Esophagus muscularis mucosa (tissue), 4 donors: ENCODE data around the gene MRPS31. TPM values are rescaled to one million over a fixed set of nuclear protein-coding genes. Genes with fewer than 3 reads are reported as not detected.
"Not testable (repeated sequence)": the region's sequence is repeated elsewhere in the genome, so short reads cannot be mapped to it uniquely, and the experiment has no call there.

Experiments
- DNase-seq: peaks from one replicate; pipeline ENCODE4 v3.0.0-alpha.2; 2017; ENCODE audit errors: extremely low spot score
- H3K27ac ChIP-seq, 4 donors: fragments of 200-600 bp; sonication (generic); replicated peaks in 1 of 4; 1 replicate in 3 of 4; 2 replicates in 1 of 4; pipeline ENCODE4 v1.5.1; 2016 to 2019; ENCODE audit warnings: mild to moderate bottlenecking in 1 of 4
- H3K27me3 ChIP-seq, 4 donors: fragments of 200-600 bp; sonication (generic); one replicate each; pipeline versions ENCODE4 v1.5.1 to v1.6.0; 2016 to 2019
- H3K36me3 ChIP-seq, 4 donors: fragments of 200-600 bp; sonication (generic); one replicate each; pipeline ENCODE4 v1.5.1; 2016 to 2019
- H3K4me1 ChIP-seq, 4 donors: fragments of 200-600 bp; sonication (generic); one replicate each; pipeline ENCODE4 v1.5.1; 2016 to 2019
- H3K4me3 ChIP-seq, 4 donors: fragments of 200-600 bp; sonication (generic); 1 replicate in 2 of 4; 2 replicates in 2 of 4; pipeline ENCODE4 v1.5.1; 2016 to 2019; ENCODE audit warnings: mild to moderate bottlenecking in 4 of 4, moderate library complexity in 1 of 4
- H3K9me3 ChIP-seq, 4 donors: fragments of 200-600 bp; sonication (generic); 1 replicate in 3 of 4; 2 replicates in 1 of 4; pipeline ENCODE4 v1.5.1; 2016 to 2019
- EP300 ChIP-seq: sonication (generic); formaldehyde crosslinking; IDR thresholded peaks from one replicate; pipeline ENCODE4 v1.6.1; 2017; ENCODE audit warnings: antibody characterized with exemption
- POLR2A ChIP-seq: fragments of 450-650 bp; IDR thresholded peaks from one replicate; pipeline ENCODE4 v1.6.1; 2017; ENCODE audit warnings: antibody characterized with exemption, moderate library complexity, mild to moderate bottlenecking, low read depth
- POLR2AphosphoS5 ChIP-seq, 2 donors: sonication (generic); formaldehyde crosslinking; IDR thresholded peaks; one replicate each; pipeline ENCODE4 v1.6.1; 2017; ENCODE audit warnings: antibody characterized with exemption in 2 of 2
- WGBS: methylation state at CpG from one replicate; pipeline ENCODE4 v1.1.5; 2018; 5-methylcytosine and 5-hydroxymethylcytosine counted together
- intact Hi-C: fragments of 100-400 bp; cut with DNase I; formaldehyde crosslinking; loops from one replicate; pipeline ENCODE4 v1.15.1; 2023
- total RNA-seq, 4 donors: library from RNA; depleted of rRNA; stranded (reverse); fragments of >200 nt; gene quantifications; one replicate each; pipeline versions ENCODE4 v1.1.0 to v1.2.1, GENCODE V29; 2016
- TF ChIP-seq, protein P1 (sequence below), 3 experiments: fragments of 200-600 bp in 2 of 3; fragments of 450-650 bp in 1 of 3; sonication (generic) in 2 of 3; IDR thresholded peaks; one replicate each; pipeline ENCODE4 v1.5.1; 2017 to 2019; ENCODE audit warnings: antibody characterized with exemption in 3 of 3, mild to moderate bottlenecking in 2 of 3, moderate library complexity in 1 of 3

MRPS31 gene
- total RNA-seq, 4 donors from 2014 or later = 9.9 to 14.6 (median 13.8) TPM

DNA sequence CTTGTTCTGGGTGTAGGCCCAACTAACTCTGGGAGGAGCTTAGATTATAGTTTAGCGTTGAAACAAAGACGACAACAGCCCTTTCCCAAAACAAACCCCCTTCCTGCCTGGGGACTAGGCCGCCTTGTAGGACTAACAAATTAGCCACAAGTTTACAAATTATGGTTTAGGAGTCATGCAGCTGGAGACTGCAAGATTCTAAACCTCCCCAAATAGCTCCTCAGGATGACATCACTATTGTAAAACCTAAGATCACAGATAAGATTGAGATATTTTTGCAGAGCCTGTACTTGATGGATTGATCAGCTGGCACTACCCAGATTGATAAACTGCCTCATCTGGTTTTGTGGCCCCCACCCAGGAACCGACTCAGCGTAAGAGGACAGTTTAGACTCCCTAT lies 16.1 kb upstream of the MRPS31 start:
- Histone ChIP-seq H3K9me3 (no peaks in the 10 kb centered on the region), H3K27me3 (no peaks in the 10 kb centered on the region), H3K4me1 (peaks cover 8 to 20% (median 14%) of the 10 kb centered on the region in 4 donors), H3K27ac (no peak overlapping the region), H3K36me3 (no peaks in the 10 kb centered on the region), H3K4me3 (no peak overlapping the region)
- TF ChIP-seq POLR2A = no peak
- TF ChIP-seq POLR2AphosphoS5 (IDR thresholded peaks at IDR 0.05) = no peak
- TF ChIP-seq, protein P1, sequence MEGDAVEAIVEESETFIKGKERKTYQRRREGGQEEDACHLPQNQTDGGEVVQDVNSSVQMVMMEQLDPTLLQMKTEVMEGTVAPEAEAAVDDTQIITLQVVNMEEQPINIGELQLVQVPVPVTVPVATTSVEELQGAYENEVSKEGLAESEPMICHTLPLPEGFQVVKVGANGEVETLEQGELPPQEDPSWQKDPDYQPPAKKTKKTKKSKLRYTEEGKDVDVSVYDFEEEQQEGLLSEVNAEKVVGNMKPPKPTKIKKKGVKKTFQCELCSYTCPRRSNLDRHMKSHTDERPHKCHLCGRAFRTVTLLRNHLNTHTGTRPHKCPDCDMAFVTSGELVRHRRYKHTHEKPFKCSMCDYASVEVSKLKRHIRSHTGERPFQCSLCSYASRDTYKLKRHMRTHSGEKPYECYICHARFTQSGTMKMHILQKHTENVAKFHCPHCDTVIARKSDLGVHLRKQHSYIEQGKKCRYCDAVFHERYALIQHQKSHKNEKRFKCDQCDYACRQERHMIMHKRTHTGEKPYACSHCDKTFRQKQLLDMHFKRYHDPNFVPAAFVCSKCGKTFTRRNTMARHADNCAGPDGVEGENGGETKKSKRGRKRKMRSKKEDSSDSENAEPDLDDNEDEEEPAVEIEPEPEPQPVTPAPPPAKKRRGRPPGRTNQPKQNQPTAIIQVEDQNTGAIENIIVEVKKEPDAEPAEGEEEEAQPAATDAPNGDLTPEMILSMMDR (IDR thresholded peaks at IDR 0.05) = no peak
- no peak for TF ChIP-seq EP300
- WGBS = 90% methylated on average over 5 of the region's 5 CpGs
- intact Hi-C loops = loop anchor here (10.0 kb wide), 1 partner anchor 138 kb away; no protein-coding TSS in a partner anchor
- no peak for DNase-seq

DNA sequence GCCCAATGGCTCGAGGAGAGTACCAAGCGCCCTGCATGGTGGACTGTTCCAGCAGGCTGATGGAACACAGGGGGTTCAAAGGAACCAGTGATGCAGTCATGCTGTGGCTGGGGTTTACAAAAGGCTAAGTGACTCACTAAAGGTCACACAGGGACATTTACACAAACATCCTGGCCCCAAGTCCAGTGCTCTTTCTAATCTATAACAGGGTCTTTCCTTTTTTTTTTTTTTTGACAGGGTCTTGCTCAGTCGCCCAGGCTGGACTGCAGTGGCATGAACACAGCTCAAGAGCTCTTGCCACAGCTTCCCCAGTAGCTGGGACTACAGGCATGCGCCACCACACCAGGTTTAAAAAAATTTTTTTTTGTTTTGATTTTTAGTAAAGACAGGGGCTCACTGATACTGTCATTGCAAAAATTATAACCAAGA lies 15.6 kb upstream of the MRPS31 start:
- H3K36me3 ChIP-seq = no peaks in the 10 kb centered on the region
- H3K4me3 ChIP-seq = no peak overlapping the region
- TF ChIP-seq POLR2AphosphoS5 (IDR thresholded peaks at IDR 0.05) = no peak
- no peak for TF ChIP-seq POLR2A
- no peak for TF ChIP-seq EP300
- TF ChIP-seq, protein P1 (IDR thresholded peaks at IDR 0.05) = no peak
- peaks cover 8 to 20% (median 14%) of the 10 kb centered on the region in 4 donors for H3K4me1 ChIP-seq
- H3K9me3 ChIP-seq = no peaks in the 10 kb centered on the region
- WGBS = 92% methylated on average over 4 of the region's 4 CpGs
- DNase-seq = no peak
- no peak overlapping the region for H3K27ac ChIP-seq
- H3K27me3 ChIP-seq = no peaks in the 10 kb centered on the region
- intact Hi-C loops = loop anchor here (10.0 kb wide), 1 partner anchor 138 kb away; no protein-coding TSS in a partner anchor

DNA sequence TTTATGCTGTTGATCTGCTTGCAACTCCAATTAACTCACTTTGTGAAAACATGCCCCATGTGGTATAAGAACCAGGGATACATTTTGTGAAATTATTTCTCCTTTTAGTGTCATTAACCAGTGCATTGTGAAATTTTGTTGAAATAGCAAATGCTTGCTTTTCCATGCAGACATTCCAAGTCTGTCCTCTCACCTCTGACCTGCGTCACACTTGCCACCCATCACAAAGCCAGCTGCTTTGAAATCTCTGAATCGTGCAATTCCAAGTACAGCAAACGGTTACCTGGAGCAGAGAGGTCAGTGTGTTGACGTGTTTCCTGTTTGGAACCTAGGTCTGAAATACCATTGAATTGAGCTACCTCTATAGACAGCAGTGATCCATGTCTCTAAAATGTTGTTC lies 13.6 kb upstream of the MRPS31 start:
- no peaks in the 10 kb centered on the region for H3K27me3 ChIP-seq
- DNase-seq = no peak
- TF ChIP-seq, protein P1 (IDR thresholded peaks at IDR 0.05) = no peak
- TF ChIP-seq POLR2AphosphoS5 (IDR thresholded peaks at IDR 0.05) (no peak), EP300 (no peak), POLR2A (no peak)
- no peak overlapping the region for H3K4me3 ChIP-seq
- intact Hi-C loops = loop anchor here (10.0 kb wide), 1 partner anchor 140 kb away; no protein-coding TSS in a partner anchor
- H3K36me3 ChIP-seq = no peaks in the 10 kb centered on the region
- H3K27ac ChIP-seq = no peak overlapping the region
- 81% methylated on average over 4 of the region's 4 CpGs for WGBS
- H3K4me1 ChIP-seq = peaks cover 0 to 8% (median 5%) of the 10 kb centered on the region in 4 donors
- no peaks in the 10 kb centered on the region for H3K9me3 ChIP-seq

DNA sequence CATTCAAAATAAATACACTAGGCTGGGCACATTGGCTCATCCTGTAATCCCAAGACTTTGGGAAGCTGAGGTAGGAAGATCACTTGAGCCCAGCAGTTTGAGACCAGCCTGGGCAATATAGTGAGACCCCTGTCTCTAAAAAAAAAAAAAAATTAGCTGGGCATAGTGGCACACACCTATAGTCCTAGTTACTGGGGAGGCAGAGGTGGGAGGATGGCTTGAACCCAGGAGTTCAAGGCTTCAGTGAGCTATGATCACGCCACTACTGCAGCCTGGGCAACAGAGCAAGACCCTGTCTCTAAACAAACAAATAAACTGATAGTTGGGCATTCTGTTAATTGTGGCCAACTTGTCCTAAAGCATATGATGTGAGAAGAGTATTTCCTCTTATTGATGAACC lies 12.0 kb upstream of the MRPS31 start:
- 100% methylated on average over 1 of the region's 1 CpG for WGBS

DNA sequence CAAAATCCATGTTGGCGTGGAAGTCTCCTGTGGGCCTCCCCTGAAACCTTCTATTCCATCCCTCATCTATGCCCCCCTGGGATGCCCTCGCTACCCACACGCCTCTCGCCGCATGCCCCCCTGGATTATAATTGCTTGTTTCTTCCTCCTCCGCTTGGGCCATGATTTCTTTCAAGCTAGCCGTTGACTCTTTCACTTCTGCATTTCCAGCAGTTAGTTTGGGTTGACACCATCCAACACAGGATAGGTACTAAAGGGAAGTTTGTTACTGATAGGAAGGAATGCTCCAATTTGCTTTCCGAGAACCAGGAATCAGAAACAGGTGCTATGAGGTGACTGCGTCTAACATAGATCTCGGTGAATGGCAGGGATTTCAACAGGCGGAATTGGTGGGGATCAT lies 10.7 kb upstream of the MRPS31 start:
- intact Hi-C loops = loop anchor here (10.0 kb wide), 1 partner anchor 143 kb away; no protein-coding TSS in a partner anchor

More for the DNA sequence above, 12.0 kb upstream of the MRPS31 start:
- not testable (repeated sequence) for H3K36me3 ChIP-seq, H3K4me3 ChIP-seq, H3K4me1 ChIP-seq, H3K9me3 ChIP-seq, DNase-seq, H3K27ac ChIP-seq, H3K27me3 ChIP-seq
- intact Hi-C loops = loop anchor here (10.0 kb wide), 1 partner anchor 142 kb away; no protein-coding TSS in a partner anchor

More for the DNA sequence above, 10.7 kb upstream of the MRPS31 start:
- no peaks in the 10 kb centered on the region for H3K9me3 ChIP-seq
- DNase-seq = no peak
- no peaks in the 10 kb centered on the region for H3K27me3 ChIP-seq
- no peaks in the 10 kb centered on the region for H3K36me3 ChIP-seq
- H3K27ac ChIP-seq = no peak overlapping the region
- peaks cover 4 to 11% (median 7%) of the 10 kb centered on the region in 4 donors for H3K4me1 ChIP-seq
- no peak overlapping the region for H3K4me3 ChIP-seq
- no peak for TF ChIP-seq POLR2A
- TF ChIP-seq POLR2AphosphoS5 (IDR thresholded peaks at IDR 0.05) = no peak
- WGBS = 86% methylated on average over 11 of the region's 11 CpGs
